Astrocyte (in vitro differentiated cells and primary cell): Measurements from ENCODE around the gene SLC25A27. TPM values are rescaled to one million over a fixed set of nuclear protein-coding genes. Genes with fewer than 3 reads are reported as not detected.

Experiments used
- DNase-seq: peaks from one replicate; pipeline ENCODE4 v3.0.0-alpha.2; 2010; ENCODE audit warnings: low read depth
- FAIRE-seq: peaks from 2 replicates; lab custom pipeline; 2011; peaks lifted over from hg19 to GRCh38; lab: Jason Lieb, UNC
- H2AFZ ChIP-seq: 2 replicates; pipeline ENCODE4 v1.6.0; 2012; ENCODE audit warnings: low read depth, low read length, inconsistent platforms
- H3K27ac ChIP-seq: 2 replicates; pipeline ENCODE4 v1.5.1; 2011; ENCODE audit warnings: low read depth, low read length, inconsistent platforms
- H3K27me3 ChIP-seq: 2 replicates; pipeline ENCODE4 v1.6.0; 2011; ENCODE audit warnings: low read length, inconsistent platforms; ENCODE audit not compliant: insufficient read depth
- H3K36me3 ChIP-seq: 2 replicates; pipeline ENCODE4 v1.5.1; 2011; ENCODE audit warnings: low read length, inconsistent platforms; ENCODE audit not compliant: insufficient read depth
- H3K4me1 ChIP-seq: 2 replicates; pipeline ENCODE4 v1.5.1; 2011; ENCODE audit warnings: low read length, inconsistent platforms; ENCODE audit not compliant: insufficient read depth
- H3K4me2 ChIP-seq: 2 replicates; pipeline ENCODE4 v1.6.0; 2012; ENCODE audit warnings: low read length, inconsistent platforms
- H3K4me3 ChIP-seq: 2 replicates; pipeline ENCODE4 v1.5.1; 2011; ENCODE audit warnings: low read depth, mild to moderate bottlenecking, low read length, inconsistent platforms; ENCODE audit not compliant: insufficient read depth
- H3K79me2 ChIP-seq: 2 replicates; pipeline ENCODE4 v1.6.0; 2012; ENCODE audit warnings: mild to moderate bottlenecking, low read length, inconsistent platforms; ENCODE audit not compliant: insufficient read depth
- H3K9ac ChIP-seq: 2 replicates; pipeline ENCODE4 v1.6.0; 2012; ENCODE audit warnings: mild to moderate bottlenecking, low read length, inconsistent platforms
- H3K9me3 ChIP-seq: 2 replicates; pipeline ENCODE4 v1.5.1; 2012; ENCODE audit warnings: low read depth, mild to moderate bottlenecking, low read length, inconsistent platforms; ENCODE audit not compliant: insufficient read depth
- H4K20me1 ChIP-seq: 2 replicates; pipeline ENCODE4 v1.6.0; 2012; ENCODE audit warnings: low read length, inconsistent platforms; ENCODE audit not compliant: insufficient read depth
- H3K27ac Mint-ChIP-seq: one replicate; pipeline ENCODE4 v1.8.0; 2021; ENCODE audit warnings: mild to moderate bottlenecking, mixed read lengths; ENCODE audit not compliant: unreplicated experiment
- H3K27me3 Mint-ChIP-seq: one replicate; pipeline ENCODE4 v1.8.0; 2021; ENCODE audit warnings: low read depth, mixed read lengths; ENCODE audit not compliant: unreplicated experiment
- H3K36me3 Mint-ChIP-seq: one replicate; pipeline ENCODE4 v1.8.0; 2021; ENCODE audit warnings: low read depth, mixed read lengths; ENCODE audit not compliant: unreplicated experiment
- H3K4me1 Mint-ChIP-seq: one replicate; pipeline ENCODE4 v1.8.0; 2021; ENCODE audit warnings: low read depth, mixed read lengths; ENCODE audit not compliant: unreplicated experiment
- H3K4me3 Mint-ChIP-seq: one replicate; pipeline ENCODE4 v1.8.0; 2021; ENCODE audit warnings: mild to moderate bottlenecking, moderate library complexity, mixed read lengths; ENCODE audit not compliant: unreplicated experiment
- H3K9me3 Mint-ChIP-seq: one replicate; pipeline ENCODE4 v1.8.0; 2021; ENCODE audit warnings: mild to moderate bottlenecking, mixed read lengths; ENCODE audit not compliant: unreplicated experiment
- EZH2 ChIP-seq: IDR thresholded peaks from 2 replicates; pipeline ENCODE4 v1.6.1; 2012; ENCODE audit warnings: mild to moderate bottlenecking, low read length, inconsistent platforms; ENCODE audit not compliant: insufficient read depth
- total RNA-seq: library from RNA; stranded (reverse); gene quantifications from 2 replicates; pipeline ENCODE4 v1.2.1, GENCODE V29; 2021
- TF ChIP-seq, protein P1 (sequence below): IDR thresholded peaks from 2 replicates; pipeline ENCODE4 v1.5.1; 2011; ENCODE audit warnings: low read depth, mild to moderate bottlenecking, inconsistent platforms, low read length, moderate library complexity; ENCODE audit not compliant: insufficient read depth

SLC25A27 gene
- total RNA-seq, 1 donor from 2014 or later: 4.3 TPM

- FAIRE-seq (no peak), DNase-seq (no peak)
- H3K36me3 ChIP-seq: no peaks in the 10 kb centered on the region
- H3K27me3 ChIP-seq: no peaks in the 10 kb centered on the region
- no peaks in the 10 kb centered on the region for H3K9me3 ChIP-seq
- no peak overlapping the region for H3K4me2 ChIP-seq
- Mint-ChIP-seq H3K36me3 (no peaks in the 10 kb centered on the region), H3K4me1 (no peaks in the 10 kb centered on the region), H3K9me3 (no peaks in the 10 kb centered on the region), H3K27me3 (no peaks in the 10 kb centered on the region), H3K4me3 (no peak overlapping the region), H3K27ac (no peak overlapping the region)
- no peak overlapping the region for H2AFZ ChIP-seq
- no peaks in the 10 kb centered on the region for H4K20me1 ChIP-seq
- no peak overlapping the region for H3K4me3 ChIP-seq
- H3K9ac ChIP-seq: no peak overlapping the region
- no peaks in the 10 kb centered on the region for H3K79me2 ChIP-seq
- H3K27ac ChIP-seq: no peak overlapping the region
- H3K4me1 ChIP-seq: no peaks in the 10 kb centered on the region
- no peak for TF ChIP-seq EZH2
- TF ChIP-seq, protein P1, sequence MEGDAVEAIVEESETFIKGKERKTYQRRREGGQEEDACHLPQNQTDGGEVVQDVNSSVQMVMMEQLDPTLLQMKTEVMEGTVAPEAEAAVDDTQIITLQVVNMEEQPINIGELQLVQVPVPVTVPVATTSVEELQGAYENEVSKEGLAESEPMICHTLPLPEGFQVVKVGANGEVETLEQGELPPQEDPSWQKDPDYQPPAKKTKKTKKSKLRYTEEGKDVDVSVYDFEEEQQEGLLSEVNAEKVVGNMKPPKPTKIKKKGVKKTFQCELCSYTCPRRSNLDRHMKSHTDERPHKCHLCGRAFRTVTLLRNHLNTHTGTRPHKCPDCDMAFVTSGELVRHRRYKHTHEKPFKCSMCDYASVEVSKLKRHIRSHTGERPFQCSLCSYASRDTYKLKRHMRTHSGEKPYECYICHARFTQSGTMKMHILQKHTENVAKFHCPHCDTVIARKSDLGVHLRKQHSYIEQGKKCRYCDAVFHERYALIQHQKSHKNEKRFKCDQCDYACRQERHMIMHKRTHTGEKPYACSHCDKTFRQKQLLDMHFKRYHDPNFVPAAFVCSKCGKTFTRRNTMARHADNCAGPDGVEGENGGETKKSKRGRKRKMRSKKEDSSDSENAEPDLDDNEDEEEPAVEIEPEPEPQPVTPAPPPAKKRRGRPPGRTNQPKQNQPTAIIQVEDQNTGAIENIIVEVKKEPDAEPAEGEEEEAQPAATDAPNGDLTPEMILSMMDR: no peak
These were observed 20.7 kb upstream of the SLC25A27 start for GRCh38 chr6:46632053-46632452.

DNA sequence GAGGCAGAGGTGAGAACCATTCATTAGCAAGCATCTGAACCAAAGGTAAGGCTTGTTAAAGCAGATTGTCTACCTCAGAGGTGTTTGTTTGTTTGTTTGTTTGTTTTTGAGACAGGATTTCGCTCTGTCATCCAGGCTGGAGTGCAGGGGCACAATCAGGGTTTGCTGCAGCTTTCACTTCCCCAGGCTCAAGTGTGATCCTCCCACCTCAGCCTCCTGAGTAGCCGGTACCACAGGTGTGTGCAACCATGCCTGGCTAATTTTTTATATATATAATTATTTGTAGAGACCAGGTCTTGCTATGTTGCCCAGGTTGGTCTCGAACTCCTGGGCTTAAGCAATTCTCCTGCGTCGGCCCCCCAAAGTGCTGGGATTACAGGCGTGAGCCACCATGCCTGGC is 17.3 kb upstream of the SLC25A27 start:
- H3K4me1 ChIP-seq: no peaks in the 10 kb centered on the region
- TF ChIP-seq, protein P1: no peak
- TF ChIP-seq EZH2: no peak
- Mint-ChIP-seq H3K4me1 (peaks cover 3% of the 10 kb centered on the region), H3K9me3 (no peaks in the 10 kb centered on the region), H3K27me3 (no peaks in the 10 kb centered on the region), H3K27ac (no peak overlapping the region), H3K36me3 (no peaks in the 10 kb centered on the region), H3K4me3 (no peak overlapping the region)
- no peak overlapping the region for H3K4me3 ChIP-seq
- no peak overlapping the region for H3K4me2 ChIP-seq
- H3K79me2 ChIP-seq: no peaks in the 10 kb centered on the region
- FAIRE-seq (no peak), DNase-seq (no peak)
- no peak overlapping the region for H2AFZ ChIP-seq
- H3K27me3 ChIP-seq: no peaks in the 10 kb centered on the region
- no peaks in the 10 kb centered on the region for H4K20me1 ChIP-seq
- H3K27ac ChIP-seq: no peak overlapping the region
- no peaks in the 10 kb centered on the region for H3K9me3 ChIP-seq
- no peak overlapping the region for H3K9ac ChIP-seq
- no peaks in the 10 kb centered on the region for H3K36me3 ChIP-seq

GRCh38 chr6:46637145-46637544 is 15.6 kb upstream of the SLC25A27 start:
- Mint-ChIP-seq H3K9me3 (no peaks in the 10 kb centered on the region), H3K36me3 (no peaks in the 10 kb centered on the region), H3K4me1 (peaks cover 3% of the 10 kb centered on the region), H3K4me3 (no peak overlapping the region), H3K27me3 (no peaks in the 10 kb centered on the region), H3K27ac (no peak overlapping the region)
- Histone ChIP-seq H3K27ac (no peak overlapping the region), H4K20me1 (no peaks in the 10 kb centered on the region), H3K9ac (no peak overlapping the region), H3K4me3 (no peak overlapping the region), H3K36me3 (no peaks in the 10 kb centered on the region), H3K79me2 (no peaks in the 10 kb centered on the region), H3K4me2 (no peak overlapping the region), H3K9me3 (no peaks in the 10 kb centered on the region), H3K27me3 (no peaks in the 10 kb centered on the region), H3K4me1 (no peaks in the 10 kb centered on the region), H2AFZ (no peak overlapping the region)
- no peak for FAIRE-seq
- DNase-seq: peak; percentile 4
- no peak for TF ChIP-seq EZH2
- TF ChIP-seq, protein P1: no peak
